SK-N-SH (cell line): ENCODE measurements around the gene DBR1. TPM values are rescaled to one million over a fixed set of nuclear protein-coding genes. Genes with fewer than 3 reads are reported as not detected.

Experiments
- CTCF ChIA-PET: fragments of 300-600, 350-600 bp; formaldehyde crosslinking; extraction: SDS; loops from one replicate; lab custom pipeline; 2021; lab: Yijun Ruan, JAX
- POLR2A ChIA-PET: fragments of 350-600 bp; sonication (Branson Sonifier 250); formaldehyde crosslinking; extraction: SDS; loops from one replicate; lab custom pipeline; 2020; ENCODE audit warnings: antibody characterized with exemption, inconsistent platforms; lab: Yijun Ruan, JAX
- DNase-seq: peaks from one replicate; pipeline ENCODE4 v3.0.0; 2012
- H2AFZ ChIP-seq: fragments of 200-600 bp; sonication (generic); 2 replicates; pipeline ENCODE4 v1.8.1; 2016; ENCODE audit warnings: antibody characterized with exemption, mild to moderate bottlenecking, low read depth
- H3F3A ChIP-seq: fragments of 200-600 bp; sonication (generic); replicated peaks from 2 replicates; pipeline ENCODE3; 2016; ENCODE audit warnings: antibody characterized with exemption, mild to moderate bottlenecking; ENCODE audit not compliant: insufficient read depth
- H3K27ac ChIP-seq, 2 experiments: fragments of 200-500 bp in 1 of 2; fragments of 200-600 bp in 1 of 2; sonication (Bioruptor generic) in 1 of 2; sonication (generic), shearing (Covaris generic) in 1 of 2; 2 replicates each; pipeline versions ENCODE4 v1.5.1 to v1.6.1; 2014 to 2016; ENCODE audit warnings: low read depth in 2 of 2, inconsistent platforms in 1 of 2, low read length in 1 of 2, mild to moderate bottlenecking in 1 of 2, mixed read lengths in 1 of 2
- H3K27me3 ChIP-seq: fragments of 200-600 bp; sonication (generic), shearing (Covaris generic); 2 replicates; pipeline ENCODE4 v1.6.1; 2016; ENCODE audit warnings: mixed run types; ENCODE audit not compliant: insufficient read depth
- H3K36me3 ChIP-seq, 2 experiments: fragments of 200-500 bp in 1 of 2; fragments of 200-600 bp in 1 of 2; sonication (Bioruptor generic) in 1 of 2; sonication (generic) in 1 of 2; replicated peaks in 1 of 2; 2 replicates each; pipeline versions ENCODE3 to v1.5.1; 2014 to 2016; ENCODE audit warnings: low read length in 1 of 2, mild to moderate bottlenecking in 1 of 2; ENCODE audit not compliant: insufficient read depth in 2 of 2, control insufficient read depth in 1 of 2
- H3K4me1 ChIP-seq, 2 experiments: fragments of 200-500 bp in 1 of 2; fragments of 200-600 bp in 1 of 2; sonication (Bioruptor generic) in 1 of 2; sonication (generic), shearing (Covaris generic) in 1 of 2; 2 replicates each; pipeline versions ENCODE4 v1.5.1 to v1.6.1; 2014 to 2016; ENCODE audit warnings: low read depth in 1 of 2, low read length in 1 of 2, mixed run types in 1 of 2; ENCODE audit not compliant: insufficient read depth in 2 of 2, control insufficient read depth in 1 of 2
- H3K4me2 ChIP-seq: fragments of 200-600 bp; sonication (generic), shearing (Covaris generic); 2 replicates; pipeline ENCODE4 v1.6.1; 2017; ENCODE audit warnings: mixed run types
- H3K4me3 ChIP-seq, 2 experiments: fragments of 200-500 bp in 1 of 2; fragments of 200-600 bp in 1 of 2; sonication (Bioruptor generic) in 1 of 2; sonication (generic), shearing (Covaris generic) in 1 of 2; 2 replicates each; pipeline versions ENCODE4 v1.5.1 to v1.8.1; 2014 to 2016; ENCODE audit warnings: low read depth in 2 of 2, inconsistent platforms in 1 of 2, low read length in 1 of 2, mild to moderate bottlenecking in 1 of 2, mixed read lengths in 1 of 2, moderate library complexity in 1 of 2
- H3K79me2 ChIP-seq: fragments of 200-600 bp; sonication (generic); 2 replicates; pipeline ENCODE4 v1.8.1; 2017; ENCODE audit warnings: mild to moderate bottlenecking; ENCODE audit not compliant: insufficient read depth
- H3K9ac ChIP-seq: fragments of 200-600 bp; sonication (generic); 2 replicates; pipeline ENCODE4 v1.6.1; 2017; ENCODE audit warnings: mixed run types
- H3K9me2 ChIP-seq: fragments of 200-600 bp; sonication (generic); 2 replicates; pipeline ENCODE4 v1.6.1; 2017; ENCODE audit warnings: mixed run types
- H3K9me3 ChIP-seq: fragments of 200-600 bp; sonication (generic); 2 replicates; pipeline ENCODE4 v1.6.1; 2017; ENCODE audit warnings: mixed run types, mild to moderate bottlenecking, moderate library complexity
- H4K20me1 ChIP-seq: fragments of 200-600 bp; sonication (generic); 2 replicates; pipeline ENCODE4 v1.6.1; 2017; ENCODE audit warnings: mild to moderate bottlenecking, mixed run types; ENCODE audit not compliant: insufficient read depth
- CHD2 ChIP-seq: fragments of 150-350 bp; IDR thresholded peaks from 2 replicates; pipeline ENCODE4 v1.6.1; 2018; ENCODE audit warnings: low read length; ENCODE audit not compliant: partially characterized antibody
- ELF1 ChIP-seq: IDR thresholded peaks from 2 replicates; pipeline ENCODE4 v1.4.0; 2012
- EP300 ChIP-seq, 2 experiments: IDR thresholded peaks; 2 replicates each; pipeline versions ENCODE4 v1.4.0 to v1.6.1; 2012; ENCODE audit warnings: borderline replicate concordance in 1 of 2, low read depth in 1 of 2, low read length in 1 of 2
- FOSL2 ChIP-seq: IDR thresholded peaks from 2 replicates; pipeline ENCODE4 v1.4.0; 2012; ENCODE audit warnings: low read depth, mild to moderate bottlenecking, moderate library complexity, borderline replicate concordance
- FOXJ3 ChIP-seq: sonication (generic); formaldehyde crosslinking; IDR thresholded peaks from 2 replicates; pipeline ENCODE4 v1.5.1; 2020; ENCODE audit warnings: mild to moderate bottlenecking, missing genetic modification reagents
- FOXM1 ChIP-seq: IDR thresholded peaks from 2 replicates; pipeline ENCODE4 v1.4.0; 2012; ENCODE audit warnings: low read depth, mild to moderate bottlenecking
- MEF2A ChIP-seq: IDR thresholded peaks from 2 replicates; pipeline ENCODE4 v1.4.0; 2012; ENCODE audit warnings: low read depth, borderline replicate concordance
- MXI1 ChIP-seq: IDR thresholded peaks from 2 replicates; pipeline ENCODE4 v1.6.1; 2012; ENCODE audit warnings: mild to moderate bottlenecking, low read depth, low read length, improper control_type of control experiment
- NRF1 ChIP-seq: IDR thresholded peaks from 2 replicates; pipeline ENCODE4 v1.6.1; 2012; ENCODE audit warnings: low read depth, mild to moderate bottlenecking, low read length
- SIN3A ChIP-seq: IDR thresholded peaks from 2 replicates; pipeline ENCODE4 v1.6.1; 2012; ENCODE audit warnings: low read depth, mild to moderate bottlenecking, low read length, moderate library complexity, borderline replicate concordance
- TAF1 ChIP-seq: IDR thresholded peaks from 2 replicates; pipeline ENCODE4 v1.6.1; 2012; ENCODE audit warnings: low read depth, mild to moderate bottlenecking, low read length, moderate library complexity, borderline replicate concordance
- TCF12 ChIP-seq: IDR thresholded peaks from 2 replicates; pipeline ENCODE4 v1.4.0; 2012
- TEAD4 ChIP-seq: IDR thresholded peaks from 2 replicates; pipeline ENCODE4 v1.4.0; 2012; ENCODE audit warnings: mild to moderate bottlenecking, borderline replicate concordance; ENCODE audit not compliant: insufficient read depth
- YY1 ChIP-seq: IDR thresholded peaks from 2 replicates; pipeline ENCODE4 v1.4.0; 2012; ENCODE audit warnings: low read depth, mild to moderate bottlenecking
- whole genome bisulfite sequencing: methylation state at CpG from one replicate; pipeline ENCODE4 v1.1.6; 2017; ENCODE audit warnings: low lambda C conversion rate; 5-methylcytosine and 5-hydroxymethylcytosine counted together
- polyA plus RNA-seq, 3 experiments: library from polyadenylated mRNA; depleted of rRNA; stranded (reverse); fragments of >200 nt; gene quantifications; 2 replicates each; pipeline ENCODE4 v1.2.3, GENCODE V29; 2012
- TF ChIP-seq, protein P1 (sequence below): IDR thresholded peaks from 2 replicates; pipeline ENCODE4; 2012
- TF ChIP-seq, protein P2 (sequence below): IDR thresholded peaks from 2 replicates; pipeline ENCODE4 v1.4.0; 2012; ENCODE audit warnings: low read depth
- TF ChIP-seq, protein P3 (sequence below): fragments of 150-350 bp; IDR thresholded peaks from 2 replicates; pipeline ENCODE4 v1.6.1; 2016; ENCODE audit warnings: mild to moderate bottlenecking, low read depth, low read length
- TF ChIP-seq, protein P4 (sequence below): fragments of 150-350 bp; IDR thresholded peaks from 2 replicates; pipeline ENCODE4 v1.6.1; 2017; ENCODE audit warnings: antibody characterized with exemption, low read length, low read depth, borderline replicate concordance

DBR1 gene
- polyA plus RNA-seq, 1 of the 3 experiments (the other 2 are of a cell fraction), result 9.2 TPM

DNA sequence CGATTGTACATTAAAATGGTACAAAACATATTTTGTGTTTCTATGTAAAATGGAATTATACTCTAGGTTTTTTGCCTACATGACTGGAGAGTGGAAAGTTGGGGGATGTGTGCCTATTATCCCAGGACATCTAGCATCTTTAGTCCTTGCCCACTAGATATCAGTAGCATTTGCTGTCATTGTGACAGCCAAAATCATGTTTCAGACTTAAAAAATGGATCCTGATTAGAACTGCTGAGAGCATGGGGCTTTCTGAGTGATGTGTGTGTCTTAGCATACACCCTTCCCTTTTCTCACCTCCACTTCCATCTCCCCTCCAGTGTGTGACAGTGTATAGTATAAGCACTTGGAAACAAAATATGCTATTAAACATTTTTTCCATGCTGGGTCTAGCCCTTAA lies 25.7 kb upstream of the DBR1 start:
- H3K4me2 ChIP-seq, result no peak overlapping the region
- peaks cover 10 to 11% of the 10 kb centered on the region in 2 experiments for H3K36me3 ChIP-seq
- H3K4me3 ChIP-seq, result no peak overlapping the region
- H3K27me3 ChIP-seq, result no peaks in the 10 kb centered on the region
- no peaks in the 10 kb centered on the region for H3F3A ChIP-seq
- H4K20me1 ChIP-seq, result peaks cover 81% of the 10 kb centered on the region
- DNase-seq, result no peak
- POLR2A ChIA-PET, result no interaction called here
- peaks cover 97% of the 10 kb centered on the region for H3K79me2 ChIP-seq
- CTCF ChIA-PET, result interaction anchor here (0.6 to 0.7 kb wide), 2 partner anchors 14 to 19 kb away, joined by 3 to 4 read pairs; no protein-coding TSS in a partner anchor
- no peaks in the 10 kb centered on the region for H3K9me2 ChIP-seq
- H3K9me3 ChIP-seq, result no peaks in the 10 kb centered on the region
- H3K27ac ChIP-seq, result no peak overlapping the region
- 21% methylated on average over 1 of the region's 1 CpG for WGBS
- peaks cover 0 to 6% of the 10 kb centered on the region in 2 experiments; a peak in 1 of 4 replicates for H3K4me1 ChIP-seq
- H2AFZ ChIP-seq, result no peak overlapping the region
- H3K9ac ChIP-seq, result no peak overlapping the region
- no peak for TF ChIP-seq SIN3A
- no peak for TF ChIP-seq MXI1
- TF ChIP-seq FOXM1, result no peak
- TF ChIP-seq TCF12, result no peak
- no peak for TF ChIP-seq FOSL2
- TF ChIP-seq, protein P1, sequence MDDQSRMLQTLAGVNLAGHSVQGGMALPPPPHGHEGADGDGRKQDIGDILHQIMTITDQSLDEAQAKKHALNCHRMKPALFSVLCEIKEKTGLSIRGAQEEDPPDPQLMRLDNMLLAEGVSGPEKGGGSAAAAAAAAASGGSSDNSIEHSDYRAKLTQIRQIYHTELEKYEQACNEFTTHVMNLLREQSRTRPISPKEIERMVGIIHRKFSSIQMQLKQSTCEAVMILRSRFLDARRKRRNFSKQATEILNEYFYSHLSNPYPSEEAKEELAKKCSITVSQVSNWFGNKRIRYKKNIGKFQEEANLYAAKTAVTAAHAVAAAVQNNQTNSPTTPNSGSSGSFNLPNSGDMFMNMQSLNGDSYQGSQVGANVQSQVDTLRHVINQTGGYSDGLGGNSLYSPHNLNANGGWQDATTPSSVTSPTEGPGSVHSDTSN, result no peak
- no peak for TF ChIP-seq CHD2
- TF ChIP-seq ELF1, result no peak
- TF ChIP-seq, all 33 proteins: peak for 0

DNA sequence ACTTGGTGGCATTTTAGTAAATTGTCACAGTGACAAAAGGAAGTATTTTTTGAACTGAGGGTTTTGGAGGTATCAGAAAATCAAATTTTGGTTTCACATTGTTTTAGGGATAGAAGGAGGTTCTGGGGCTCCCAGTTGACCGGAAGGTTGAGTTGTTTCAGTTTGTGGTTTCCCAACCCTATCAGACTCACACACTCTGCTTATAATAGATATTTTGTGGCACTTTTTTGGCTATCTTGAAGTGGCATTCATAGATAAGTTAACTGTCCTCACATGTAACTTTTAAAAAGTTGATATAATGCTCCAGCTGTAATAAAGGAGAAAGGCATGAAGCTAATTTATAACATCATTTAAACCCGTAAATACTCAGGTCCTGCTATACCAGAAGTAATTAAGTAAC lies 25.1 kb upstream of the DBR1 start:
- 91% methylated on average over 2 of the region's 2 CpGs for WGBS
- H3K9ac ChIP-seq, result no peak overlapping the region
- DNase-seq, result no peak

More for the DNA sequence above, 25.1 kb upstream of the DBR1 start:
- CTCF ChIA-PET, result interaction anchor here (0.7 kb wide), 1 partner anchor 19 kb away, joined by 4 read pairs; no protein-coding TSS in a partner anchor
- Histone ChIP-seq H3F3A (no peaks in the 10 kb centered on the region), H3K9me3 (no peaks in the 10 kb centered on the region), H3K36me3 (peaks cover 10 to 11% of the 10 kb centered on the region in 2 experiments), H2AFZ (no peak overlapping the region), H3K27ac (no peak overlapping the region)
- TF ChIP-seq EP300 (IDR thresholded peaks at IDR 0.05; ENCODE audit: borderline replicate concordance in 1 of 2, low read depth in 1 of 2, low read length in 1 of 2), result no peak
- TF ChIP-seq, protein P2, sequence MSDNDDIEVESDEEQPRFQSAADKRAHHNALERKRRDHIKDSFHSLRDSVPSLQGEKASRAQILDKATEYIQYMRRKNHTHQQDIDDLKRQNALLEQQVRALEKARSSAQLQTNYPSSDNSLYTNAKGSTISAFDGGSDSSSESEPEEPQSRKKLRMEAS, result no peak
- no peak for TF ChIP-seq FOXJ3
- TF ChIP-seq TAF1, result no peak
- no peak for TF ChIP-seq YY1
- no peak for TF ChIP-seq MEF2A
- no peak for TF ChIP-seq NRF1
- TF ChIP-seq, protein P3, sequence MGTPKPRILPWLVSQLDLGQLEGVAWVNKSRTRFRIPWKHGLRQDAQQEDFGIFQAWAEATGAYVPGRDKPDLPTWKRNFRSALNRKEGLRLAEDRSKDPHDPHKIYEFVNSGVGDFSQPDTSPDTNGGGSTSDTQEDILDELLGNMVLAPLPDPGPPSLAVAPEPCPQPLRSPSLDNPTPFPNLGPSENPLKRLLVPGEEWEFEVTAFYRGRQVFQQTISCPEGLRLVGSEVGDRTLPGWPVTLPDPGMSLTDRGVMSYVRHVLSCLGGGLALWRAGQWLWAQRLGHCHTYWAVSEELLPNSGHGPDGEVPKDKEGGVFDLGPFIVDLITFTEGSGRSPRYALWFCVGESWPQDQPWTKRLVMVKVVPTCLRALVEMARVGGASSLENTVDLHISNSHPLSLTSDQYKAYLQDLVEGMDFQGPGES, result no peak
- no peak for TF ChIP-seq ELF1
- TF ChIP-seq, protein P4, sequence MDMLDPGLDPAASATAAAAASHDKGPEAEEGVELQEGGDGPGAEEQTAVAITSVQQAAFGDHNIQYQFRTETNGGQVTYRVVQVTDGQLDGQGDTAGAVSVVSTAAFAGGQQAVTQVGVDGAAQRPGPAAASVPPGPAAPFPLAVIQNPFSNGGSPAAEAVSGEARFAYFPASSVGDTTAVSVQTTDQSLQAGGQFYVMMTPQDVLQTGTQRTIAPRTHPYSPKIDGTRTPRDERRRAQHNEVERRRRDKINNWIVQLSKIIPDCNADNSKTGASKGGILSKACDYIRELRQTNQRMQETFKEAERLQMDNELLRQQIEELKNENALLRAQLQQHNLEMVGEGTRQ, result no peak
- no peak for TF ChIP-seq MXI1
- no peak for TF ChIP-seq SIN3A
- no peak for TF ChIP-seq CHD2
- TF ChIP-seq, protein P1, result no peak
- no peak for TF ChIP-seq TEAD4
- no peak for TF ChIP-seq FOXM1
- TF ChIP-seq, all 33 proteins: peak for 0
- peaks cover 0 to 7% of the 10 kb centered on the region in 2 experiments; a peak in 1 of 4 replicates for H3K4me1 ChIP-seq
- POLR2A ChIA-PET, result no interaction called here
- peaks cover 97% of the 10 kb centered on the region for H3K79me2 ChIP-seq
- no peaks in the 10 kb centered on the region for H3K9me2 ChIP-seq
- no peak overlapping the region for H3K4me3 ChIP-seq
- no peak overlapping the region for H3K4me2 ChIP-seq
- H4K20me1 ChIP-seq, result peaks cover 83% of the 10 kb centered on the region
- H3K27me3 ChIP-seq, result no peaks in the 10 kb centered on the region
